ENCODE data around the gene FAM209A.
"Not testable (repeated sequence)": the region's sequence is repeated elsewhere in the genome, so short reads cannot be mapped to it uniquely, and the experiment has no call there.

FAM209A gene

DNA sequence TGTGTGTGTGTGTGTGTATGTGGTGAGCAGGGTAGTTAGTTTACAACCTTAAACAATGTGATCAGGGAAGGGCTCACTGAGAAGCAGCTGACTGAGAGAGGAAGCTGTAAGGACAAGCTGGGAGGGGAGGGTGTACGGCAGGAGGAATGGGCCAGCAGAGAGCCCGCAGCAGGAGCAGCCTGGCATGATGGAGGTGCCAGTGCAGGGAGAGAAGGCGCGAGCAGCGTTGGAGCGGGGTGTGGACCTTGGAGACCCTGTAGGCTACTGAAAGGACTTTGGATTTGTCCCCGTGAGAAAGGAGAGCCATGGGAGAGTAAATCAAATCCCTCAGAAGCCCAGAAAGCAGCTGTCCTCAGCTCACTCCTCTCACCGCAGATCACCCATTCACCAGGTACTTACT is 27.0 kb downstream of the FAM209A start:
- no peaks in the 10 kb centered on the region; the same call in 1 of the 2 replicates for H3K27me3 ChIP-seq (replicated peaks; ENCODE audit: control insufficient read depth, insufficient read depth, low read length)
- H3K4me3 ChIP-seq (replicated peaks; ENCODE audit: low read depth, low read length): no peak overlapping the region
- TF ChIP-seq, protein P1, sequence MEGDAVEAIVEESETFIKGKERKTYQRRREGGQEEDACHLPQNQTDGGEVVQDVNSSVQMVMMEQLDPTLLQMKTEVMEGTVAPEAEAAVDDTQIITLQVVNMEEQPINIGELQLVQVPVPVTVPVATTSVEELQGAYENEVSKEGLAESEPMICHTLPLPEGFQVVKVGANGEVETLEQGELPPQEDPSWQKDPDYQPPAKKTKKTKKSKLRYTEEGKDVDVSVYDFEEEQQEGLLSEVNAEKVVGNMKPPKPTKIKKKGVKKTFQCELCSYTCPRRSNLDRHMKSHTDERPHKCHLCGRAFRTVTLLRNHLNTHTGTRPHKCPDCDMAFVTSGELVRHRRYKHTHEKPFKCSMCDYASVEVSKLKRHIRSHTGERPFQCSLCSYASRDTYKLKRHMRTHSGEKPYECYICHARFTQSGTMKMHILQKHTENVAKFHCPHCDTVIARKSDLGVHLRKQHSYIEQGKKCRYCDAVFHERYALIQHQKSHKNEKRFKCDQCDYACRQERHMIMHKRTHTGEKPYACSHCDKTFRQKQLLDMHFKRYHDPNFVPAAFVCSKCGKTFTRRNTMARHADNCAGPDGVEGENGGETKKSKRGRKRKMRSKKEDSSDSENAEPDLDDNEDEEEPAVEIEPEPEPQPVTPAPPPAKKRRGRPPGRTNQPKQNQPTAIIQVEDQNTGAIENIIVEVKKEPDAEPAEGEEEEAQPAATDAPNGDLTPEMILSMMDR (IDR thresholded peaks at IDR 0.05; ENCODE audit: insufficient read depth, low read length, poor library complexity, severe bottlenecking): no peak
- no peak for DNase-seq (ENCODE audit: extremely low read depth, insufficient read length)
- H3K36me3 ChIP-seq (ENCODE audit: control insufficient read depth, insufficient read depth, low read length): no peaks in the 10 kb centered on the region

DNA sequence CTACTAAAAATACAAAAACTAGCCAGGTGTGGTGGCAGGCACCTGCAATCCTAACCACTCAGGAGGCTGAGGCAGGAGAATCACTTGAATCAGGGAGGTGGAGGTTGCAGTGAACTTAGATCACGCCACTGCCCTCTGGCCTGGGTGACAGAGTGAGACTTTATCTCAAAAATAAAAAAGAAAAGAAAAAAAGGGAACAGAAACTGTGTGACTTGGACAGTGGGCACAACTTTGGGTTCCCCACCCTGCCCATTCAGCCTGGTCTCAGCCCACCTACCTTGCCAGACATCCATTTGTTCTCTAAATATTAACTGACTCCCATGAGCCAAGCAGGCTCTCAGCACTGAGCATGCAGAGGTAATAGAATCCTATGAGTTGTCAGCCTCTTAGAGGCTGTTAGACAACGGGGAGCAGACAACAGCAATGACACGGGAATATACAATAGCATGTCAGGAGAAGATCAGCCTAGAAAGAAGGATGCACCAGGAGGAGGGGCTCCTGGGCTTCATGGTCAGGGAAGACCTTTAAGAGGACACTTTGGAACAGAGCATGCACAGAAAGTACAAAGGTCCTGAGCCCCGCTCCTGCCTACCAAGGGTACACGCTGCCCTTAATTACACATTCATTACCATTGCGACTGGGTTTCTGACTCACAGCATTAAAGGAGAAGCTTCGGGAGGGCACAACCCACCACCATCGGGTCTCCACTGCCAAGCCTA is 28.5 kb downstream of the FAM209A start:
- TF ChIP-seq, protein P1 (IDR thresholded peaks at IDR 0.05; ENCODE audit: insufficient read depth, low read length, poor library complexity, severe bottlenecking): no peak
- DNase-seq (ENCODE audit: extremely low read depth, insufficient read length): no peak
- Histone ChIP-seq H3K27me3 (replicated peaks; ENCODE audit: control insufficient read depth, insufficient read depth, low read length) (no peaks in the 10 kb centered on the region; the same call in 1 of the 2 replicates), H3K36me3 (ENCODE audit: control insufficient read depth, insufficient read depth, low read length) (no peaks in the 10 kb centered on the region), H3K4me3 (replicated peaks; ENCODE audit: low read depth, low read length) (no peak overlapping the region)

DNA sequence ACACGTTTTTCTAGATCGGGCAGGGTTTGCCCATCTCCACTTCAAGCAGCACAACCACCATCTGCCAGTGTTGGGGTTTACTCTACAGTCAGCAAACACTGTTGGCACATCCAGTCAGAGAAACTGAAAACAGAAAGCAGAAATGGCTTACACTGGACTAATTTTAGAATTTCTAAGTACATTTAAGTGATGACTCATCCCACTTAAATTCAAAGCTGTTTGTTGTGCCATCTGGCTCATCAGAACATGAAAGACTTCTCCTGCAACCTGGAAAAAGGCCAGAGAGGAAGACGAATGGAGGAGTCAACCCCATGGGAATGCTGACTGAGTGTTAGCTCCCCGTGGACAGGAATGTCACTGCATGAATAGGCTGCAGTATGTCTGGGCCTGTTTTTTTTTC is 30.3 kb downstream of the FAM209A start:
- no peaks in the 10 kb centered on the region; the same call in 1 of the 2 replicates for H3K27me3 ChIP-seq (replicated peaks; ENCODE audit: control insufficient read depth, insufficient read depth, low read length)
- no peak overlapping the region for H3K4me3 ChIP-seq (replicated peaks; ENCODE audit: low read depth, low read length)
- H3K36me3 ChIP-seq (ENCODE audit: control insufficient read depth, insufficient read depth, low read length): no peaks in the 10 kb centered on the region
- DNase-seq (ENCODE audit: extremely low read depth, insufficient read length): peak; percentile 49
- TF ChIP-seq, protein P1 (IDR thresholded peaks at IDR 0.05; ENCODE audit: insufficient read depth, low read length, poor library complexity, severe bottlenecking): no peak

DNA sequence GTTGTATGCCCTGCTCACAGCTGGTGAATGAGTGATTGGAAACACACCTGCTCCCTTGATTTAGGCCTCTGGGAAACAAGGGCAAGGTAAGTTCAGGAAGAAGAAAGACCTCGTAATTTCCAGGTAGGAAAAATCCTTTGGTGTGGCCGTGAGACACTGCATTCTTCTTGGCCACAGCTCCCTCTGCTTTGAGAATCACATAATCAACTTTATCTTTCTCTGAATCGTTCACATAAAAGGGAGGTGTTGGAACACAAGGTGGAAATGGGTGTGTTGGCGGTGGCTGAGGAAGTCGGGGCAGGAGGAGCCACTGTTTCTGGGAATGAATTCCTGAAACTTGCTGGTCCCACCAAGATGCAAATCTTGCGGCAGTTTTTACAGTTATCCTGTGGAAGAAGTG is 34.4 kb downstream of the FAM209A start:
- DNase-seq (ENCODE audit: extremely low read depth, insufficient read length): no peak
- Histone ChIP-seq H3K36me3 (ENCODE audit: control insufficient read depth, insufficient read depth, low read length) (no peaks in the 10 kb centered on the region), H3K4me3 (replicated peaks; ENCODE audit: low read depth, low read length) (no peak overlapping the region), H3K27me3 (replicated peaks; ENCODE audit: control insufficient read depth, insufficient read depth, low read length) (no peaks in the 10 kb centered on the region)
- TF ChIP-seq, protein P1 (IDR thresholded peaks at IDR 0.05; ENCODE audit: insufficient read depth, low read length, poor library complexity, severe bottlenecking): no peak

DNA sequence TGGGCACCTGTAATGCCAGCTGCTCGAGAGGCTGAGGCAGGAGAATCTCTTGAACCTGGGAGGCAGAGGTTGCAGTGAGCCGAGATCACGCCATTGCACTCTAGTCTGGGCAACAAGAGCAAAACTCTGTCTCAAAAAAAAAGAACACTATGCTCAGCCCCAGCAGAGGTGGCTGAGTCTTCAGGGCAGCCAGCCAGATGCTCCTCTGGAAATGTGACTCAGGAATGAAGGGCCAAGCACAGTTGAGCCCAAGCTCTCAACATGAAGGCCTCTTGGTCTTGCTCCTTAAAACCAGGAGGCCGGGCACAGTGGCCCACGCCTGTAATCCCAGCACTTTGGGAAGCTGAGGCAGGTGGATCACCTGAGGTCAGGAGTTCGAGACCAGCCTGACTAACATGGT is 40.0 kb downstream of the FAM209A start:
- not testable (repeated sequence) for H3K4me3 ChIP-seq (replicated peaks; ENCODE audit: low read depth, low read length); DNase-seq (ENCODE audit: extremely low read depth, insufficient read length)

DNA sequence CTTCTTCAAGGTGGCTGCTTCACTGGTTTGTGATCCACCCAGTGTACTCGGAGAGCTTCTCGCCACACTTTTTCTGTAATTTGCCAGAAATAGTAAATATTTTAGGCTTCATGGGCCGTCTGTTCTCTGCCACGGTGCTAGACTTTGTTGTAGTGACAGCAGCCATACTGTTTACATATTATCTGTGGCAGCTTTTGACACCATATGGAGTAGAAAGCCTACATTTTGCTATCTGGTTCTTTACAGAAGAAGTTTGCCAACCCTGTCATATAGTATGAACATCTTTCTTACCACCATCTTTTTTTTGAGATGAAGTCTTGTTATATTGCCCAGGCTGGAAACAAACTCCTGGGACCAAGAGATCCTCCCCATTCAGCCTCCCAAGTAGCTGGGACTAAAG is 41.0 kb downstream of the FAM209A start:
- Histone ChIP-seq H3K27me3 (replicated peaks; ENCODE audit: control insufficient read depth, insufficient read depth, low read length) (no peaks in the 10 kb centered on the region), H3K4me3 (replicated peaks; ENCODE audit: low read depth, low read length) (no peak overlapping the region), H3K36me3 (ENCODE audit: control insufficient read depth, insufficient read depth, low read length) (no peaks in the 10 kb centered on the region)
- TF ChIP-seq, protein P1 (IDR thresholded peaks at IDR 0.05; ENCODE audit: insufficient read depth, low read length, poor library complexity, severe bottlenecking): no peak
- DNase-seq (ENCODE audit: extremely low read depth, insufficient read length): no peak

More for the DNA sequence above, 40.0 kb downstream of the FAM209A start:
- H3K36me3 ChIP-seq (ENCODE audit: control insufficient read depth, insufficient read depth, low read length); H3K27me3 ChIP-seq (replicated peaks; ENCODE audit: control insufficient read depth, insufficient read depth, low read length): not testable (repeated sequence)
